Duodenal mucosa (tissue), 2 donors: ENCODE data around the gene ZNF280C.

Experiments used
- H3K27ac ChIP-seq: one replicate; pipeline ENCODE4 v1.7.0; 2013; ENCODE audit warnings: low read depth, low read length
- H3K27me3 ChIP-seq, 2 donors: one replicate each; pipeline ENCODE4 v1.7.0; 2013; ENCODE audit warnings: low read length in 2 of 2, control low read depth in 1 of 2; ENCODE audit not compliant: insufficient read depth in 2 of 2, control insufficient read depth in 1 of 2
- H3K36me3 ChIP-seq, 2 donors: one replicate each; pipeline ENCODE4 v1.7.0; 2013; ENCODE audit warnings: low read length in 2 of 2, control low read depth in 1 of 2; ENCODE audit not compliant: insufficient read depth in 2 of 2, control insufficient read depth in 1 of 2
- H3K4me1 ChIP-seq, 2 donors: one replicate each; pipeline ENCODE4 v1.7.0; 2013; ENCODE audit warnings: low read length in 2 of 2, control low read depth in 1 of 2; ENCODE audit not compliant: insufficient read depth in 2 of 2, control insufficient read depth in 1 of 2
- H3K4me3 ChIP-seq, 2 donors: one replicate each; pipeline ENCODE4 v1.7.0; 2013; ENCODE audit warnings: low read length in 2 of 2, low read depth in 1 of 2
- H3K9ac ChIP-seq, 2 donors: one replicate each; pipeline ENCODE4 v1.7.0; 2013; ENCODE audit warnings: low read length in 2 of 2, low read depth in 1 of 2
- H3K9me3 ChIP-seq, 2 donors: one replicate each; pipeline ENCODE4 v1.7.0; 2013; ENCODE audit warnings: low read length in 2 of 2, control low read depth in 1 of 2; ENCODE audit not compliant: control insufficient read depth in 1 of 2

Gene ZNF280C

GRCh38 chrX:130216320-130216719 is 52.4 kb downstream of the ZNF280C start:
- Histone ChIP-seq H3K9me3 (no peaks in the 10 kb centered on the region), H3K27me3 (no peaks in the 10 kb centered on the region), H3K4me3 (no peak overlapping the region), H3K9ac (no peak overlapping the region), H3K4me1 (no peaks in the 10 kb centered on the region), H3K36me3 (peaks cover 0 to 10% of the 10 kb centered on the region in 2 donors), H3K27ac (no peak overlapping the region)

- no peaks in the 10 kb centered on the region for H3K9me3 ChIP-seq
- H3K36me3 ChIP-seq, result peaks cover 0 to 14% of the 10 kb centered on the region in 2 donors
- no peaks in the 10 kb centered on the region for H3K4me1 ChIP-seq
- no peak overlapping the region for H3K27ac ChIP-seq
- H3K9ac ChIP-seq, result no peak overlapping the region
- no peak overlapping the region for H3K4me3 ChIP-seq
- H3K27me3 ChIP-seq, result no peaks in the 10 kb centered on the region
Measured at GRCh38 chrX:130213376-130213775, 55.3 kb downstream of the ZNF280C start.

- H3K4me3 ChIP-seq, result no peak overlapping the region
- H3K27ac ChIP-seq, result no peak overlapping the region
- peaks cover 0 to 14% of the 10 kb centered on the region in 2 donors for H3K36me3 ChIP-seq
- no peaks in the 10 kb centered on the region for H3K9me3 ChIP-seq
- no peaks in the 10 kb centered on the region for H3K4me1 ChIP-seq
- no peaks in the 10 kb centered on the region for H3K27me3 ChIP-seq
- no peak overlapping the region for H3K9ac ChIP-seq
Measured at GRCh38 chrX:130212371-130212770, 56.3 kb downstream of the ZNF280C start.

GRCh38 chrX:130211415-130212186 is 57.1 kb downstream of the ZNF280C start:
- no peak overlapping the region for H3K9ac ChIP-seq
- no peak overlapping the region for H3K27ac ChIP-seq
- no peaks in the 10 kb centered on the region for H3K4me1 ChIP-seq
- no peaks in the 10 kb centered on the region for H3K27me3 ChIP-seq
- no peak overlapping the region for H3K4me3 ChIP-seq
- H3K36me3 ChIP-seq, result peaks cover 0 to 14% of the 10 kb centered on the region in 2 donors
- H3K9me3 ChIP-seq, result no peaks in the 10 kb centered on the region

GRCh38 chrX:130204647-130205046 is 64.1 kb downstream of the ZNF280C start:
- no peaks in the 10 kb centered on the region for H3K9me3 ChIP-seq
- H3K27ac ChIP-seq, result no peak overlapping the region
- H3K27me3 ChIP-seq, result no peaks in the 10 kb centered on the region
- H3K9ac ChIP-seq, result no peak overlapping the region
- no peak overlapping the region for H3K4me3 ChIP-seq
- H3K4me1 ChIP-seq, result no peaks in the 10 kb centered on the region
- no peaks in the 10 kb centered on the region for H3K36me3 ChIP-seq

- Histone ChIP-seq H3K4me1 (no peaks in the 10 kb centered on the region), H3K9ac (no peak overlapping the region), H3K9me3 (no peaks in the 10 kb centered on the region), H3K27me3 (no peaks in the 10 kb centered on the region), H3K4me3 (no peak overlapping the region), H3K36me3 (no peaks in the 10 kb centered on the region), H3K27ac (no peak overlapping the region)
Measured at GRCh38 chrX:130197464-130197863, 71.2 kb downstream of the ZNF280C start.

GRCh38 chrX:130196466-130196865 is 72.2 kb downstream of the ZNF280C start:
- H3K27me3 ChIP-seq, result no peaks in the 10 kb centered on the region

GRCh38 chrX:130190801-130191200 is 77.9 kb downstream of the ZNF280C start:
- Histone ChIP-seq H3K4me3 (no peak overlapping the region), H3K27me3 (no peaks in the 10 kb centered on the region), H3K4me1 (no peaks in the 10 kb centered on the region), H3K9ac (no peak overlapping the region), H3K36me3 (no peaks in the 10 kb centered on the region), H3K9me3 (no peaks in the 10 kb centered on the region), H3K27ac (no peak overlapping the region)

More at GRCh38 chrX:130196466-130196865, 72.2 kb downstream of the ZNF280C start:
- Histone ChIP-seq H3K27ac (no peak overlapping the region), H3K9me3 (no peaks in the 10 kb centered on the region), H3K9ac (no peak overlapping the region), H3K36me3 (no peaks in the 10 kb centered on the region), H3K4me3 (no peak overlapping the region), H3K4me1 (no peaks in the 10 kb centered on the region)

- Histone ChIP-seq H3K36me3 (no peaks in the 10 kb centered on the region), H3K9me3 (no peaks in the 10 kb centered on the region), H3K27me3 (no peaks in the 10 kb centered on the region), H3K4me1 (no peaks in the 10 kb centered on the region), H3K27ac (no peak overlapping the region), H3K9ac (no peak overlapping the region), H3K4me3 (no peak overlapping the region)
Measured at GRCh38 chrX:130186651-130187050, 82.0 kb downstream of the ZNF280C start.

- H3K9ac ChIP-seq, result no peak overlapping the region
- H3K27ac ChIP-seq, result no peak overlapping the region
- no peaks in the 10 kb centered on the region for H3K9me3 ChIP-seq
Measured at GRCh38 chrX:130184857-130185256, 83.8 kb downstream of the ZNF280C start.

More at GRCh38 chrX:130184857-130185256, 83.8 kb downstream of the ZNF280C start:
- H3K36me3 ChIP-seq, result no peaks in the 10 kb centered on the region
- no peak overlapping the region for H3K4me3 ChIP-seq
- no peaks in the 10 kb centered on the region for H3K27me3 ChIP-seq
- H3K4me1 ChIP-seq, result no peaks in the 10 kb centered on the region
